Hepatocyte (in vitro differentiated cells): Measurements from ENCODE around the gene DISP1. TPM values are rescaled to one million over a fixed set of nuclear protein-coding genes. Genes with fewer than 3 reads are reported as not detected.

Source experiments
- DNase-seq: peaks from one replicate; pipeline ENCODE4 v3.0.0-alpha.2; 2016; ENCODE audit warnings: low spot score
- H2AFZ ChIP-seq: fragments of 200-600 bp; sonication (generic); 2 replicates; pipeline ENCODE4 v1.6.0; 2016; ENCODE audit warnings: antibody characterized with exemption, mild to moderate bottlenecking
- H3K27ac ChIP-seq: fragments of 200-600 bp; sonication (generic); 2 replicates; pipeline ENCODE4 v1.5.1; 2016; ENCODE audit warnings: mild to moderate bottlenecking
- H3K27me3 ChIP-seq: fragments of 200-600 bp; sonication (generic); 2 replicates; pipeline ENCODE4 v1.6.1; 2016
- H3K36me3 ChIP-seq: fragments of 200-600 bp; sonication (generic); replicated peaks from 2 replicates; pipeline ENCODE4 v1.5.1; 2016; ENCODE audit warnings: low read depth; ENCODE audit not compliant: insufficient read depth
- H3K4me1 ChIP-seq: fragments of 200-600 bp; sonication (generic); 2 replicates; pipeline ENCODE4 v1.5.1; 2016; ENCODE audit warnings: mild to moderate bottlenecking, moderate library complexity; ENCODE audit not compliant: insufficient read depth
- H3K4me2 ChIP-seq: fragments of 200-600 bp; sonication (generic); 2 replicates; pipeline ENCODE4 v1.6.0; 2016
- H3K4me3 ChIP-seq: fragments of 200-600 bp; sonication (generic); 2 replicates; pipeline ENCODE4 v1.5.1; 2016; ENCODE audit warnings: mild to moderate bottlenecking
- H3K79me2 ChIP-seq: fragments of 200-600 bp; sonication (generic); 2 replicates; pipeline ENCODE4 v1.6.0; 2017; ENCODE audit warnings: mild to moderate bottlenecking
- H3K9me2 ChIP-seq: fragments of 200-600 bp; sonication (generic); replicated peaks from 2 replicates; pipeline ENCODE4 v1.6.0; 2017; ENCODE audit warnings: mild to moderate bottlenecking; ENCODE audit not compliant: insufficient read depth
- H3K9me3 ChIP-seq: fragments of 200-600 bp; sonication (generic); 2 replicates; pipeline ENCODE4 v1.5.1; 2016; ENCODE audit warnings: low read depth, mild to moderate bottlenecking
- H4K20me1 ChIP-seq: fragments of 200-600 bp; sonication (generic); 2 replicates; pipeline ENCODE4 v1.6.0; 2016; ENCODE audit warnings: mild to moderate bottlenecking; ENCODE audit not compliant: insufficient read depth, poor library complexity, severe bottlenecking
- CTCF ChIP-seq: fragments of 200-600 bp; sonication (generic); IDR thresholded peaks from 2 replicates; pipeline ENCODE4 v1.5.1; 2016; ENCODE audit warnings: antibody characterized with exemption, mild to moderate bottlenecking; ENCODE audit not compliant: poor library complexity
- EZH2 ChIP-seq: fragments of 200-600 bp; sonication (generic); IDR thresholded peaks from 2 replicates; pipeline ENCODE4 v1.6.1; 2016; ENCODE audit warnings: antibody characterized with exemption, mild to moderate bottlenecking, borderline replicate concordance
- EZH2phosphoT487 ChIP-seq: fragments of 200-600 bp; sonication (generic); IDR thresholded peaks from one replicate; pipeline ENCODE4 v1.6.1; 2018; ENCODE audit warnings: antibody characterized with exemption, mild to moderate bottlenecking, low read depth, moderate library complexity; ENCODE audit not compliant: unreplicated experiment, severe bottlenecking
- WGBS: methylation state at CpG from one replicate; pipeline ENCODE4 v1.1.6; 2016; ENCODE audit warnings: low lambda C conversion rate; ENCODE audit errors: missing lambda C conversion rate; 5-methylcytosine and 5-hydroxymethylcytosine counted together
- polyA plus RNA-seq: library from polyadenylated mRNA; unstranded; fragments of >200 nt; fragmentation: Nextera tagmentation; extraction: Ambion mirVana; gene quantifications from 2 replicates; pipeline ENCODE4 v1.2.1, GENCODE V29; 2016
- total RNA-seq: library from RNA; depleted of rRNA; stranded (reverse); fragments of >200 nt; gene quantifications from 2 replicates; pipeline ENCODE4 v1.2.3, GENCODE V29; 2014

DISP1 gene
- total and polyA plus RNA-seq, 2 experiments from 2014 or later, result 10.1 to 14.6 TPM

- Histone ChIP-seq H2AFZ (no peak overlapping the region), H3K9me3 (no peaks in the 10 kb centered on the region), H3K4me1 (no peaks in the 10 kb centered on the region), H3K4me3 (no peak overlapping the region), H3K36me3 (no peaks in the 10 kb centered on the region), H3K27me3 (no peaks in the 10 kb centered on the region), H3K79me2 (peaks cover 27% of the 10 kb centered on the region), H3K4me2 (no peak overlapping the region), H4K20me1 (no peaks in the 10 kb centered on the region), H3K27ac (no peak overlapping the region), H3K9me2 (no peaks in the 10 kb centered on the region)
- 89% methylated on average over 3 of the region's 3 CpGs for WGBS
- TF ChIP-seq CTCF (no peak), EZH2phosphoT487 (no peak), EZH2 (no peak)
- no peak for DNase-seq
These were observed 37.5 kb downstream of the DISP1 start for GRCh38 chr1:222852326-222852725.

- Histone ChIP-seq H3K4me2 (no peak overlapping the region), H3K27ac (no peak overlapping the region), H3K27me3 (no peaks in the 10 kb centered on the region), H3K79me2 (no peaks in the 10 kb centered on the region), H4K20me1 (no peaks in the 10 kb centered on the region), H3K4me3 (no peak overlapping the region), H3K9me2 (no peaks in the 10 kb centered on the region), H3K4me1 (no peaks in the 10 kb centered on the region), H3K36me3 (no peaks in the 10 kb centered on the region), H2AFZ (no peak overlapping the region), H3K9me3 (peaks cover 10% of the 10 kb centered on the region)
- WGBS, result 85% methylated on average over 3 of the region's 3 CpGs
- DNase-seq, result no peak
- no peak for TF ChIP-seq EZH2phosphoT487
- TF ChIP-seq EZH2, result no peak
- TF ChIP-seq CTCF, result no peak
These were observed 46.2 kb downstream of the DISP1 start for GRCh38 chr1:222861062-222861461.

Other genes with a start within 250 kb of the DISP1 start
- gene TAF1A, start 225.1 kb upstream of the DISP1 start, total RNA-seq, result 6.5 and 6.9 TPM in 2 replicates
- gene TAF1A, start 225.1 kb upstream of the DISP1 start, polyA plus RNA-seq, result 3.0 and 5.2 TPM in 2 replicates
- 34.8 and 36.1 TPM in 2 replicates for gene MIA3, start 196.9 kb upstream of the DISP1 start, total RNA-seq
- 31.9 and 36.2 TPM in 2 replicates for gene MIA3, start 196.9 kb upstream of the DISP1 start, polyA plus RNA-seq
- 32.7 and 34.4 TPM in 2 replicates for gene AIDA, start 102.5 kb upstream of the DISP1 start, total RNA-seq
- 19.1 and 25.7 TPM in 2 replicates for gene AIDA, start 102.5 kb upstream of the DISP1 start, polyA plus RNA-seq
- gene BROX, start 102.5 kb upstream of the DISP1 start, total RNA-seq, result 53.8 and 66.7 TPM in 2 replicates
- gene BROX, start 102.5 kb upstream of the DISP1 start, polyA plus RNA-seq, result 19.4 and 19.6 TPM in 2 replicates
- gene FAM177B, start 77.8 kb upstream of the DISP1 start, total RNA-seq, result 0.40 and 1.7 TPM in 2 replicates
- 0.19 and 1.2 TPM in 2 replicates for gene FAM177B, start 77.8 kb upstream of the DISP1 start, polyA plus RNA-seq